Endothelial cell of umbilical vein (primary cell): ENCODE results near the gene EXOC3.
"Not testable (repeated sequence)": the region's sequence is repeated elsewhere in the genome, so short reads cannot be mapped to it uniquely, and the experiment has no call there.

Experiments used
- CTCF ChIP-seq, 2 donors: IDR thresholded peaks; 1 replicate in 1 of 2; 2 replicates in 1 of 2; pipeline ENCODE4 v1.5.1; 2011; ENCODE audit warnings: low read length in 2 of 2, mild to moderate bottlenecking in 2 of 2, moderate library complexity in 2 of 2, control low read depth in 1 of 2, inconsistent platforms in 1 of 2, low read depth in 1 of 2; ENCODE audit not compliant: insufficient read depth in 1 of 2; ENCODE audit errors: extremely low read depth in 1 of 2
- POLR2A ChIP-seq: IDR thresholded peaks from 2 replicates; pipeline ENCODE4 v1.6.1; 2012; ENCODE audit warnings: low read depth, mild to moderate bottlenecking, control low read depth, low read length

GRCh38 chr5:474232-474839 lies 31.4 kb downstream of the EXOC3 start:
- TF ChIP-seq POLR2A; CTCF (IDR thresholded peaks at IDR 0.05; ENCODE audit: extremely low read depth in 1 of 2, insufficient read depth in 1 of 2, low read depth in 1 of 2, low read length in 2 of 2): not testable (repeated sequence)
